ENCODE measurements around the gene FBXL19. TPM values are rescaled to one million over a fixed set of nuclear protein-coding genes. Genes with fewer than 3 reads are reported as not detected.

FBXL19 gene
- total and polyA plus RNA-seq, 2 of the 8 experiments (the other 6 are each of a cell fraction or from before 2014, with no cell fraction given), result 47.2 to 72.2 TPM

GRCh38 chr16:30941600-30942425, 18.4 kb downstream of the FBXL19 start:
- no peak overlapping the region for H4K8ac ChIP-seq (ENCODE audit: extremely low read depth, insufficient read depth, low read length)
- no peaks in the 10 kb centered on the region for H3K27me3 ChIP-seq (replicated peaks in 1 of 4; ENCODE audit: control insufficient read depth in 3 of 4, extremely low read depth in 1 of 4, insufficient read depth in 3 of 4, low read length in 3 of 4)
- no peak overlapping the region for H3K4ac ChIP-seq (replicated peaks; ENCODE audit: insufficient read length, low read depth, low read length)
- WGBS, 2 experiments (ENCODE audit: extremely low coverage in 1 of 2, insufficient coverage in 1 of 2, insufficient read length in 1 of 2, insufficient replicate concordance in 2 of 2, low coverage in 1 of 2, low lambda C conversion rate in 2 of 2, missing lambda C conversion rate in 1 of 2), result 34% methylated on average over 13 of the region's 15 CpGs; no CpG with 5 or more reads in 1 of the 2 experiments
- H3K4me2 ChIP-seq (ENCODE audit: insufficient read depth in 1 of 2, low read depth in 2 of 2, low read length in 2 of 2), result peak overlapping the region in 1 of 2 experiments; percentile 22; a peak in 1 of 4 replicates
- 0 out of 8 replicates have a peak overlapping the region, but pooled peaks of 2 of the 4 experiments have one; percentile 1 to 10 for H3K4me3 ChIP-seq (ENCODE audit: extremely low read depth in 1 of 4, insufficient read depth in 2 of 4, low read depth in 3 of 4, low read length in 4 of 4)
- H2BK15ac ChIP-seq (ENCODE audit: low read length), result no peak overlapping the region
- no peak overlapping the region for H4K5ac ChIP-seq (ENCODE audit: insufficient read length, low read depth, low read length)
- H3K9me3 ChIP-seq (ENCODE audit: insufficient read depth in 2 of 2, low read depth in 1 of 2, low read length in 1 of 2), result no peaks in the 10 kb centered on the region
- H3K23me2 ChIP-seq (ENCODE audit: low read depth, low read length), result no peaks in the 10 kb centered on the region
- H3K23ac ChIP-seq (ENCODE audit: insufficient read length), result no peak overlapping the region
- DNase-seq (ENCODE audit: low read depth in 1 of 2, low spot score in 2 of 2), result peak in 1 of 2 experiments; percentile 87
- no peak overlapping the region for H2BK20ac ChIP-seq (ENCODE audit: low read length)
- no peak overlapping the region for H3K9ac ChIP-seq (replicated peaks in 1 of 4; ENCODE audit: extremely low read depth in 1 of 4, low read depth in 3 of 4, low read length in 3 of 4)
- ChIA-PET CTCF (ENCODE audit: partially characterized antibody) (interaction anchor here (0.6 to 4.5 kb wide), 30 partner anchors 8 to 553 kb away, joined by 3 to 33 read pairs (median 4); partner anchors contain the start of gene STX4), POLR2A (ENCODE audit: partially characterized antibody) (interaction anchor here (0.6 to 12.0 kb wide), 11 partner anchors 8 to 196 kb away, joined by 3 to 105 read pairs (median 4); partner anchors contain the start of genes FBXL19, KAT8, ORAI3 and SETD1A)
- no peak overlapping the region; the same call in 1 of the 2 replicates for H2BK12ac ChIP-seq (ENCODE audit: low read depth, low read length)
- H3K4me1 ChIP-seq (replicated peaks in 1 of 4; ENCODE audit: control insufficient read depth in 3 of 4, insufficient read depth in 4 of 4, low read length in 3 of 4), result peaks cover 0 to 13% (median 8%) of the 10 kb centered on the region in 4 experiments; a peak in 6 of 7 replicates
- no peak overlapping the region for H3K14ac ChIP-seq (ENCODE audit: insufficient read length)
- H2BK120ac ChIP-seq (replicated peaks; ENCODE audit: low read depth, low read length), result no peak overlapping the region
- H3K18ac ChIP-seq (ENCODE audit: extremely low read depth, low read length), result no peak overlapping the region
- no peak overlapping the region for H3K27ac ChIP-seq (ENCODE audit: low read depth, low read length)
- H3K79me2 ChIP-seq (ENCODE audit: control insufficient read depth in 1 of 2, insufficient read depth in 2 of 2, low read length in 2 of 2), result no peaks in the 10 kb centered on the region; a peak in 1 of 4 replicates
- H4K91ac ChIP-seq (replicated peaks; ENCODE audit: insufficient read length, low read length), result no peak overlapping the region
- FAIRE-seq, result peak; percentile 55
- no peak overlapping the region for H2AFZ ChIP-seq (ENCODE audit: low read length)
- H3K79me1 ChIP-seq (ENCODE audit: low read depth, low read length), result peaks cover 4% of the 10 kb centered on the region; the same call in 1 of the 2 replicates
- no peak overlapping the region for H3K56ac ChIP-seq (replicated peaks; ENCODE audit: insufficient read length, low read depth, low read length)
- no peak overlapping the region for H2AK5ac ChIP-seq (ENCODE audit: low read depth, low read length)
- peaks cover 11 to 28% (median 14%) of the 10 kb centered on the region in 4 experiments; a peak in 7 of 8 replicates for H3K36me3 ChIP-seq (ENCODE audit: control insufficient read depth in 2 of 4, insufficient read depth in 4 of 4, low read length in 3 of 4)
- peak overlapping the region; percentile 48; the same call in 1 of the 2 replicates for H2BK5ac ChIP-seq (ENCODE audit: low read depth, low read length)
- peaks cover 3 to 16% of the 10 kb centered on the region in 2 experiments for H4K20me1 ChIP-seq (replicated peaks in 1 of 2; ENCODE audit: control insufficient read depth in 1 of 2, insufficient read depth in 2 of 2, low read length in 2 of 2)
- TF ChIP-seq SRF (IDR thresholded peaks at IDR 0.05; ENCODE audit: low read depth, low read length), result no peak
- peak; percentile 27; the same call in 1 of the 2 replicates for TF ChIP-seq MAX (IDR thresholded peaks at IDR 0.05)
- no peak for TF ChIP-seq ZNF274 (IDR thresholded peaks at IDR 0.05; ENCODE audit: borderline replicate concordance, extremely low read depth, low read length)
- TF ChIP-seq E2F6 (IDR thresholded peaks at IDR 0.05), result no peak
- no peak for TF ChIP-seq USF2 (IDR thresholded peaks at IDR 0.05; ENCODE audit: low read length)
- no peak for TF ChIP-seq RFX5 (IDR thresholded peaks at IDR 0.05; ENCODE audit: borderline replicate concordance, low read depth, low read length)
- TF ChIP-seq RAD21 (IDR thresholded peaks at IDR 0.05 in 1 of 2, conservative IDR thresholded peaks at IDR 0.05 in 1 of 2; ENCODE audit: low read depth in 2 of 2, low read length in 2 of 2), result peak; percentile 74 to 83
- TF ChIP-seq BACH1 (IDR thresholded peaks at IDR 0.05; ENCODE audit: low read length), result 0 out of 2 replicates have a peak, but pooled peaks have one; percentile 6
